T-helper 1 cell treated with Interleukin-12 subunit alpha and Interleukin-12 subunit beta and Interleukin-4 antibody, amounts not matched to agents 30 μg/mL and 1 μg/mL, for 36 hours (primary cell): ENCODE results near the gene COX20.

Experiments
- H3K27ac Mint-ChIP-seq: one replicate; pipeline ENCODE4 v1.8.0; 2021; ENCODE audit warnings: mild to moderate bottlenecking, mixed read lengths
- H3K27me3 Mint-ChIP-seq: one replicate; pipeline ENCODE4 v1.8.0; 2021; ENCODE audit warnings: low read depth, mixed read lengths
- H3K36me3 Mint-ChIP-seq: one replicate; pipeline ENCODE4 v1.8.0; 2021; ENCODE audit warnings: low read depth, mixed read lengths
- H3K4me1 Mint-ChIP-seq: one replicate; pipeline ENCODE4 v1.8.0; 2021; ENCODE audit warnings: low read depth, mixed read lengths
- H3K4me3 Mint-ChIP-seq: one replicate; pipeline ENCODE4 v1.8.0; 2021; ENCODE audit warnings: mild to moderate bottlenecking, moderate library complexity, mixed read lengths
- H3K9me3 Mint-ChIP-seq: one replicate; pipeline ENCODE4 v1.8.0; 2021; ENCODE audit warnings: mixed read lengths

COX20 gene

DNA sequence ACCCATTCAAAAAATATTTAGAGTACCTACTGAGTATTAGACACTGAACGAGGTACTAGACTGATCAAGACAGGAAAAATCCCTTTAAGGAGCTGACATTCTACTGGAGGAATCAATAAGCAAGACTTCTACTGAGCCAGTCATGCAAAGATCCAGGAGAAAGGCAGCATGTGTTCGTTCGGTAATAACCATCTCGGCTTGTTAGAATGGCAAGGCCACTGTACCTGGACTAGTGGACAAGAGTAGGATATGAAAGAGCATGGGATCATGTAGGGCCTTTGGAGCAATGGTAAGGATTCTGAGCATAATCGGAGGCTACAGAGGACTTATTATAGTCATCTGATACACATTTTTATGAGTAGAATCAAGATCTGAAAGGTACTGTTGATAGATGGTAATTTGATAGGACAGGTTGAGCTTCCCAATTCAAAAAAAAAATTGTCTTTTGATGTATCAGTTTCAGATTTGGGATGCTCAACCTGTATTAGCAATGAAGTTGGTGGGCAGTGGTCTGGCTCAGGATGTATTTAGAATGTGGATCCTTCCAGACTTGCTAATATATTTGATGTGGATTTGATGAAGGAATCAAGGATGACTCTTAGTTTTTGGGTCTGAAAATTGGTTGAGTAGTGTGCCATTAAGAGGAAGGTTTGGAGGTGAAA is 2.3 kb downstream of the COX20 start:
- H3K4me1 Mint-ChIP-seq = peaks cover 53% of the 10 kb centered on the region
- H3K4me3 Mint-ChIP-seq = peak overlapping the region; percentile 45
- peaks cover 40% of the 10 kb centered on the region for H3K36me3 Mint-ChIP-seq
- no peaks in the 10 kb centered on the region for H3K27me3 Mint-ChIP-seq
- H3K27ac Mint-ChIP-seq = peak overlapping the region; percentile 2
- H3K9me3 Mint-ChIP-seq = no peaks in the 10 kb centered on the region

DNA sequence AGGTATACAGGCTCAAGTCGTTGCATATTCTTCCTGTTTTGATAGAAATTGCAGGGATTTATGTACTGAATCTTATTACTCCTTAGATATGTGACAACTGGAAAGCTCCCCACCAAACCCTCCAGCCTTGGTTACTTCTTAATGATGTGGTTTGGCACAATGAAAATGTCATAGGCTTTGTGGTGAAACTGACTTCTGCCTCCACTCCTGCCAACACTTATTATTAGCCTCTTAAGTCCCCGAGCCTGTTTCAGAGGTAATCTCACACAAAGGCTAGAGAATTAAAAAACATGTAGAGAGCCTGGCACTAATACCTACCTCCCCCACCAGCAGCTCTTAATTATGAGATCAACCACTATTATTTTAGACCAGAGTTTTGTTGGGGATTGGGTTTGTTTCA is 4.2 kb downstream of the COX20 start:
- no peak overlapping the region for H3K4me3 Mint-ChIP-seq
- H3K27me3 Mint-ChIP-seq = no peaks in the 10 kb centered on the region
- H3K27ac Mint-ChIP-seq = no peak overlapping the region

DNA sequence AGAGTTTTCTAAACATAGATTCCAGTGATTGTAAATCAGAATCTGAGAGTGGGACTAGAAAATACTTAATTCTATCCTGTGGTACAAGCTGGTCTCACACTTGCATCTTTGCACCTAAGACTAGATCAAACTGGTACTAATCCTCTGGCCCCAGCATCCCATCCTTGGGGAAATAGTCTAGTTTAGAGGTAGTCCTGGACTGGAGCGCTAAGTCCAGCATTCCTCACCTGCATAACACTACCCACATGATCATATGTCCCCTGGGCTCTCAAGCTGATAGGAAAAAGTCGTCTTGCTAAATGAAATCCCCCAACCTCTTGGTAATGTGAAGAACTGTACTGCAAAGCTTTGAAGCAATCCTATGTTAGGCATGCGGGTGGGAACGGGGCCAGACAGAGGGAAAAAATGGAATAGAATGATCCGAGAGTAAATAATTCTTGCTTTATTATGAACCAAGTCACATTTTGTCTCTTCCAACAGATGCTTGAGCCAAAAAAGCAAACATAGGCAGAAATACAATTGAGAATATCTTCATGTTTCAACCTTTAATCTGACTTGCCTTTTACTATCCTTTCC is 4.8 kb downstream of the COX20 start:
- Mint-ChIP-seq H3K9me3 (no peaks in the 10 kb centered on the region), H3K4me1 (peaks cover 53% of the 10 kb centered on the region), H3K27me3 (no peaks in the 10 kb centered on the region), H3K4me3 (no peak overlapping the region), H3K36me3 (peaks cover 52% of the 10 kb centered on the region), H3K27ac (peak overlapping the region; percentile 49)

More for the DNA sequence above, 4.2 kb downstream of the COX20 start:
- Mint-ChIP-seq H3K9me3 (no peaks in the 10 kb centered on the region), H3K4me1 (peaks cover 55% of the 10 kb centered on the region), H3K36me3 (peaks cover 47% of the 10 kb centered on the region)

DNA sequence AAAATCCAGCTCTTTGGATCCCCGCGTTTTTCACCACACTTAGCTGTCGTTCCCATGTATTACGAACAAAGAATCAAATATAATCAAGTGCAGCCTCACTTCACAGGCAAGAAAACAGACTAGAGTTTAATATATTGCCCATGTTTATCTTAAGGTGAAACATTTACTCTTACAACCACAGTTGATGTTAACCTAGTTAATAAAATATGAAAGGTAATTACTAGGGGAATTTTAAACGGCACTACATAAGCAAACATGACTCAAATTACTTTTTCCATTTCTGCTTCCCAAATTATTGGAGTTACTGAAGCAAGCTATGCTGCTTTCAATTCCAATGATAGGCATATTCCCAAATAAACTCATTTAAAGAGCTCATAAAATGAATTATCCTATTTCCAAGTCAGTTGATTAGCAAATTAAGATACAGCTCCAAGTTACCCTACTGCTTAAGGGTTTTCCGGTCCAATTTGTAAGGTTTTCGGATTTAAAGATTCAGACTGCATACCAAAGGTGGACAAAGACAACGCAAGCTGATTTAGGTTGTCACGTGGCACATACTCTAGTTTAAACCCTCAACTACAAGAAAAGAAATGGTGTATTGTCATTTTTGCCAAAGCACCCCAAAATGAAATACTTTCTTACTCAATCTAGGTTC is 5.9 kb downstream of the COX20 start:
- H3K4me3 Mint-ChIP-seq = no peak overlapping the region
- no peaks in the 10 kb centered on the region for H3K27me3 Mint-ChIP-seq
- H3K4me1 Mint-ChIP-seq = peaks cover 50% of the 10 kb centered on the region
- H3K27ac Mint-ChIP-seq = no peak overlapping the region
- peaks cover 55% of the 10 kb centered on the region for H3K36me3 Mint-ChIP-seq
- no peaks in the 10 kb centered on the region for H3K9me3 Mint-ChIP-seq

DNA sequence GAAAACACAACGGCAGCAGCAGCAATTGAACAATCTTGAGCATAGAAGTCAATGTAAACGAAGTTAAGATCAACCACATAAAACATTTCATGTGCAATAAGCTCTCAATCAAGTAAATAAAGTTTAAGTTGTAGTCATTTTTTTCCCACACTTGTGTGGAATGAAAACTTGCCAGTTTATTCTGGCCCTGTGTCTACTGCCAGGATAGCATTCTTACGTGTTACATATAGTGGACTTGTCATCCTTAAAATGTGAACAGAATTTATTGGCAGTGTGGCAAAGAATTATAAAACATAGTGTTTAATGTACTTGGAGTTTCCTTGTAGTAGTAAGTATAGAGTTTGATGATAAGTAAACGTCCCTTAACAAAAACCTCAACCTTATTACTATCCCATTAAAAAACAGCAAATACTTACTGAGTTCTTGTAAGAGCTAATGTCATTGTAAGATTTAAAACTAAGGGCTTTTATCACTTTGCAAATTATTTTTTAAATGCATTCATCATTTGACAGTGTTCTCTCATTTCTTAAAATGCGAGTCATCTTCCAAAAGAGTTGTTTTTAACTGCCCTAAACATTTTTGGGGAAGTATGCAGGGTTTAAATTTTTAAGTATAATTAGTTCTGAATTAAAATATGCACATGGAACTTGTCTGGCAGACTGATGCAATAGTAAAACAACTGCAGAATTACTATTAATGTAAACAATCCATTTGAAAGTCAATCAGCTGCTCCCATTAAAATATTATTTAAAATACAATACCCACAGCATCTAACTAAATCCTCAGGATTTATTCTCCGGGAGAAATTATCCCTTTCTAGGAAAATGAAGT is 7.9 kb downstream of the COX20 start:
- H3K9me3 Mint-ChIP-seq = no peaks in the 10 kb centered on the region
- H3K4me1 Mint-ChIP-seq = peaks cover 36% of the 10 kb centered on the region
- no peaks in the 10 kb centered on the region for H3K27me3 Mint-ChIP-seq
- no peak overlapping the region for H3K27ac Mint-ChIP-seq
- H3K36me3 Mint-ChIP-seq = peaks cover 51% of the 10 kb centered on the region
- H3K4me3 Mint-ChIP-seq = no peak overlapping the region

DNA sequence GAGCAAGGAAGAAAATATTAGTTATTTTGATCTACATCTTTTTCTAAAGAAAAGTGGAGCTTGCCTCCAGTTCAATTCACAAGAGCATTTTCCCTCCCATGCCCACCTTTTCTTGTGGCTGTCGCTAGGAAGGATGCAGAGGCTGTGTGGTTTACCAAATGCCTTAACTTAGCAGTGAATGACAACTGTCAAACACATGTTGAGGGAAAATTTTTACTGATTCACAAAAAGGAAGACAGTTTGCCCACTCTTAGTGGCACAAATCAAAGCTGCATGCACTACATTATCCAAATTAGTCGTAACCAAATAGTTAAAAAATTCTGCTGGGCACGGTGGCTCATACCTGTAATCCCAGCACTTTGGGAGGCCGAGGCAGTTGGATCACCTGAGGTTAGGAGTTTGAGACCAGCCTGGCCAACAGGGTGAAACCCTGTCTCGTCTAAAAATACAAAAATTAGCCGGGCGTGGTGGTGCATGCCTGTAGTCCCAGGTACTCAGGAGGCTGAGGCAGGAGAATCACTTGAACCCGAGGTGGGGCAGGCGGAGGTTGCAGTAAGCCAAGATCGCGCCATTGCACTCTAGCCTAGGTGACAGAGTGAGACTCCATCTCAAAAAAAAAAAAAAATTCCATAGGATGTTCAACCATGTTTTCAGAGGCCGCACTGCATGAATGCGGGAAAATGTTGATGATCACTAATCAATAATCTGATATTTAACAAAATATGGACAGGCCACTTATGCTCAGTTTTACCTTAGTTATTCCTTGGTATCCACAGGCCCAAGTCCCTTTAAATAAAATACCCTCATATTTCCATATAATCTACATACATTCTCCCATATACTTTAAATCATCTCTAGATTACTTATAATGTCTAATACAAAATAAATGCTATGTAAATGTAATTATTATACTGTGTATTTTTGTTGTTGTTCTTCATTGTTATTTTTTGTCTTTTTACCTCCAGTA is 9.0 kb downstream of the COX20 start:
- H3K4me1 Mint-ChIP-seq = peaks cover 40% of the 10 kb centered on the region
- H3K27ac Mint-ChIP-seq = no peak overlapping the region
- H3K27me3 Mint-ChIP-seq = no peaks in the 10 kb centered on the region
- H3K36me3 Mint-ChIP-seq = peaks cover 53% of the 10 kb centered on the region
- no peaks in the 10 kb centered on the region for H3K9me3 Mint-ChIP-seq
- no peak overlapping the region for H3K4me3 Mint-ChIP-seq

DNA sequence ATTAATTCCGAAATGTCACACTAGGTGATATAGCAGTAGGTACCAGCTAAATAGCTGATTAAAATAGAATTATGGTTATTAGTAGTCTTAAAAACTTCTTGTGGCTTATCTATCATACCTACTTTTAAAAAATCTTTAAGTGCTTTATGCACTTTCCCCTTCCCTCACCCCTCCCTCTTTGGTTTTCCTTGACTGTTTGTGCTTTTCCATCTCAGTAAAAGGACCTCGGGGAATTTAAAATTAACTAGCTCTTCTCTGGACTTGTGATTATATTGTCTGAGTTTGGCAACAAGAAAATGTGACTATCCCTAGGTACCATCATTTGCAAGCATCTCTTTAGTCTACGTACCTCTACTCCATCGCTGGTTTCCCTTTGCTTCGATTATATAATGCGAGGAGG is 11.2 kb downstream of the COX20 start:
- Mint-ChIP-seq H3K27me3 (no peaks in the 10 kb centered on the region), H3K4me3 (no peak overlapping the region), H3K4me1 (peaks cover 32% of the 10 kb centered on the region), H3K9me3 (no peaks in the 10 kb centered on the region), H3K36me3 (peaks cover 53% of the 10 kb centered on the region), H3K27ac (no peak overlapping the region)

DNA sequence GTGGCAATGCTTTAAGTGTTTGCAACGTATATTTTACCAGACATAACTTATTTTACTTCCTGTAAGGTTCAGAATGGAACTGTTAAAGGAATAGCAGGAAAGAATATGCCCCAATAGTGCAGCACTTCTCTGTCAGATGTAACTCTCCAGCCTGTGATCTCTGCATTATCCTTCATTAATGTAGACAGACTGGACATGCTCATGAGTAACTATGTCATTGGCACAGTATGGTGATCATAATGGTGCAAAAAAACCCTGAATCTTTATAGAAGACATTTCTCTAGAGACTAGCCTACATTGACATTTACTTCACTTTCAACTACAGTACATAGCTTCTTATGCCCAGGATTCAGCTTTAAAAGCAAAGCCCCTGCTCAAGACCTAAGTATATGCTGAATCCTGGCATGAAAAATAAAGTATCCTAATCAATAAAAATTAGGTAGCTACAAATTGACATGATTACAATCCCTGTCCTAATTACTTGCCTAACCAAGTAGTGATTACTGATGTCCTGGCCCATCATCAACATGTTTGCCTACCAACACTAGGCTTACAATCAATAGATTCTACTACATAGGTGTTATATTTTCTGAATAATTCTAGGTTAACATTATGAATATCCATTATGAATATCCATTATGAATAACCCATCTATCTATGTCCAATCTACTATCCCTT is 13.9 kb downstream of the COX20 start:
- Mint-ChIP-seq H3K4me1 (peaks cover 37% of the 10 kb centered on the region), H3K27ac (peak overlapping the region; percentile 49), H3K4me3 (no peak overlapping the region), H3K27me3 (no peaks in the 10 kb centered on the region), H3K36me3 (peaks cover 62% of the 10 kb centered on the region), H3K9me3 (no peaks in the 10 kb centered on the region)

DNA sequence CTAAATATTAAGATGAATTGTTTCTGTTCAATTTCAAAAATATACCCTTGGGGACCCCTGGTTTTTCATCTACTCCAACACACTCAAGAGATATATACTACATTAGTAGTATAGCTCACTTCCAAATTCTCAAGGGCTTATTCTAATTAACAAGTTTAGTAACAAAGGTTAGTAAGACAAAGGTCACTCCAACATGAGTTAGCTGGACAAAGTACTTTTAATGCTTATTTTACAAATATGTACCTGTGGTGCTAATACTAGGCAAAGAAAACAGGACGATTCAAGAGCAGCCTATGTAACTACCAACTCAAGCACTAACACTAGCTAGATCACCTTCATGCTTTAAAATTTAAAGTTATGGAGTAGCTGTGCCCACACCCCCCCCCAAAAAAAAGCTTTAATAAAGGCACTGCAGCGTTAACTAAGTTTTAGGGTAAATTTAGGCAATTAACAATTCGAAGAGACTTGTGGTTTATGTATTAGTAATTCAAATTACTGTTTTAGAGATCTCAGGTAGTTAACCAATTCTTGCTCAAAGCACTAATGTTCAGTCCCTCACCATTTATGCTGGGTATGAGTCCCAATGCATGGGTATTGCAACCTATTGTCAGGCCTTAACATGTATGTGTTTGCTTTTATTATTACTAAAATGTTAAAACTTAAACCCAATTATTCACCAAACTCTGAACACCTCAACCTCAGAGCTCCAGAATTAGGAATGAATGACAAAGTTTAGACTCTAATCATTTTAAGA is 14.8 kb downstream of the COX20 start:
- Mint-ChIP-seq H3K36me3 (peaks cover 62% of the 10 kb centered on the region), H3K27ac (peak overlapping the region; percentile 52), H3K27me3 (no peaks in the 10 kb centered on the region), H3K4me1 (peaks cover 45% of the 10 kb centered on the region), H3K4me3 (no peak overlapping the region), H3K9me3 (no peaks in the 10 kb centered on the region)

DNA sequence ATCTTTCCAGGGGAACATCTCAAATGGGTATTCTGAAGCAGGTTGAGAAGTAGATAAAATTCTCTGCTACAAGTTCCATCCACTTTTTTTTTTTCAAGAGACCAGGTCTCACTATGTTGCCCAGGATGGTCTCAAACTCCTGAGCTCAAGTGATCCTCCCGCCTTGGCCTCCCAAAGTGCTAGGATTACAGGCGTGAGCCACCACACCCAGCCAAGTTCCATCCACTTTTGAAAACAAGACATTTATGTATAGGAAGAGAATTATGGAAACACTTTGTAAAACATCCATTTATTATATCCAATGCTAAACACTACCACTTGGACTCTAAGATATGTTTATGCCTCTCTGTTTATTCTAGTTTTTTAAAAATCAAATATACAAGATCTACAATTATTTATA is 15.4 kb downstream of the COX20 start:
- Mint-ChIP-seq H3K27ac (no peak overlapping the region), H3K27me3 (no peaks in the 10 kb centered on the region), H3K9me3 (no peaks in the 10 kb centered on the region), H3K4me1 (peaks cover 50% of the 10 kb centered on the region), H3K36me3 (peaks cover 64% of the 10 kb centered on the region), H3K4me3 (no peak overlapping the region)

DNA sequence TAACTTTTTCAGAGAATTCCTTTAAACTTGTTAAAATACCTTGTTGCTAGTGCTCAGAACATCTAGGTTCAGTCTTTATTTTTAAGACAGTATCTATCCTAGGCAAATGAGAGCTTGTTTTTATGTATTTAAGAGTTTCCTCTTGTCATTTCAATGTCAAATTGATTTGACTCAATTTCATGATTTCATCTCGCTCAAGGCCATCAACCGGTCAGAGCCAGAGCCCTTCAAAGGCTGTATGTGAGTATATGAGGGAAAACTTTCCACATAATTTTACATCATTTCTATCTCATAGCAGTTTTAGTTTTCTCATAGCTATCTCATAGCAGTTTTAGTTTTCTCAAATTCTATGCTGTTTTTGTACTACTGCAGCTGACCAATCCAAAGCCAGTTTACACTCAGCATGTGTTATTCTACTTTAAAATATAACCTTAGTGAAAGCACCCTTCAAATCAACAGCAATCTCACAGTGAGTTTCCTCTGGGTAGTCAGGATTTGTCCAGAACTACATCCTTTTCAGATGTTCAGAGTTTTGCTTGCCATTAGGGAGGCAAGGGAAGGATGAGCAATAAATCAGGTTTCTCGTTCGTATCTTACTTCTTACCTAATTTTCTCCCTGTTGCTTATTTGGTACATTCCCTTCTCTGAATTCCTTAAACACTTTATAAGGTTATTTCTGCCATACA is 16.2 kb downstream of the COX20 start:
- Mint-ChIP-seq H3K36me3 (peaks cover 68% of the 10 kb centered on the region), H3K4me1 (peaks cover 55% of the 10 kb centered on the region), H3K27me3 (no peaks in the 10 kb centered on the region), H3K27ac (no peak overlapping the region), H3K9me3 (no peaks in the 10 kb centered on the region), H3K4me3 (no peak overlapping the region)

DNA sequence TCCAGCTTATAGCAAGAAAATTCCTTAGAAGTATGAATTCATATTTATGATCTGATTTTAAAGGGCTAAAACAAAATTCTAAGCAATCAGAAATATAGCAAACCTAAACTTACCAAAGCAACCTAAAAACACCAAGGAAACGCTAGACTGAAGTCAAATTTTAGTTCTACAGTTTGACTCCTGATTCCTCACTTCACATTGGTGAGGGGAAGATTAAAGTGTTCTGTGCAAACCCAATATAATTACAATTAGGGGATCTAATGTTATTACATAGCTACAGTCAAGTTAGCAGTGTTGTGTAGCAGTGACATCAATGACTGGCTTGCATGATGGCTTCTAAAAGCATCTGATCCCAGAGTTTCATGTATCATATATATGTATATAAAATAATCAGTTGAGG is 17.2 kb downstream of the COX20 start:
- Mint-ChIP-seq H3K27me3 (no peaks in the 10 kb centered on the region), H3K4me1 (peaks cover 63% of the 10 kb centered on the region), H3K27ac (no peak overlapping the region), H3K9me3 (no peaks in the 10 kb centered on the region), H3K4me3 (no peak overlapping the region), H3K36me3 (peaks cover 74% of the 10 kb centered on the region)
